GM18873 (cell line): ENCODE measurements around the gene ARHGAP1.
"Not testable (repeated sequence)": the region's sequence is repeated elsewhere in the genome, so short reads cannot be mapped to it uniquely, and the experiment has no call there.

Experiments used
- ATAC-seq: cut with Tn5 transposase; IDR thresholded peaks from one replicate; pipeline ENCODE4 v1.9.1; 2021; ENCODE audit warnings: mild to moderate bottlenecking, moderate library complexity, moderate number of reproducible peaks; ENCODE audit not compliant: unreplicated experiment, low FRiP score

The ARHGAP1 gene

GRCh38 chr11:46724088-46724487, 23.7 kb upstream of the ARHGAP1 start:
- ATAC-seq, result no peak

GRCh38 chr11:46723359-46723680, 22.9 kb upstream of the ARHGAP1 start:
- no peak for ATAC-seq

GRCh38 chr11:46722566-46723358, 22.3 kb upstream of the ARHGAP1 start:
- ATAC-seq, result no peak

GRCh38 chr11:46721286-46721685, 20.9 kb upstream of the ARHGAP1 start:
- ATAC-seq, result no peak

GRCh38 chr11:46719543-46720218, 19.3 kb upstream of the ARHGAP1 start:
- no peak for ATAC-seq

GRCh38 chr11:46719048-46719542, 18.7 kb upstream of the ARHGAP1 start, which contains the start of gene F2:
Gene F2, plus strand, starts transcription at chr11:46719213. Its CDS starts 23 bp downstream, at chr11:46719236.
- ATAC-seq, result no peak

- no peak for ATAC-seq
Observed at GRCh38 chr11:46718155-46719019, 18.0 kb upstream of the ARHGAP1 start.

- not testable (repeated sequence) for ATAC-seq
Observed at GRCh38 chr11:46717825-46718154, 17.4 kb upstream of the ARHGAP1 start.

- ATAC-seq, result no peak
Observed at GRCh38 chr11:46712874-46713576, 12.6 kb upstream of the ARHGAP1 start.

GRCh38 chr11:46711303-46711702, 10.9 kb upstream of the ARHGAP1 start:
- no peak for ATAC-seq

GRCh38 chr11:46710821-46711269, 10.4 kb upstream of the ARHGAP1 start:
- ATAC-seq, result no peak

GRCh38 chr11:46709351-46709750, 8.9 kb upstream of the ARHGAP1 start:
- ATAC-seq, result not testable (repeated sequence)

- no peak for ATAC-seq
Observed at GRCh38 chr11:46706886-46707285, 6.5 kb upstream of the ARHGAP1 start.

- ATAC-seq, result no peak
Observed at GRCh38 chr11:46705070-46705688, 4.8 kb upstream of the ARHGAP1 start.

- ATAC-seq, result no peak
Observed at GRCh38 chr11:46701078-46701654, 747 bp upstream of the ARHGAP1 start.

GRCh38 chr11:46698597-46698996, 1.8 kb downstream of the ARHGAP1 start:
- no peak for ATAC-seq

GRCh38 chr11:46697723-46698122, 2.7 kb downstream of the ARHGAP1 start:
- ATAC-seq, result no peak

- ATAC-seq, result no peak
Observed at GRCh38 chr11:46697303-46697702, 3.1 kb downstream of the ARHGAP1 start.

GRCh38 chr11:46696212-46696558, 4.2 kb downstream of the ARHGAP1 start:
- ATAC-seq, result no peak
